Measurements from ENCODE around the gene VPREB3. TPM values are rescaled to one million over a fixed set of nuclear protein-coding genes. Genes with fewer than 3 reads are reported as not detected.

VPREB3 gene
- total RNA-seq, 1 experiment from 2014 or later, result not detected

DNA sequence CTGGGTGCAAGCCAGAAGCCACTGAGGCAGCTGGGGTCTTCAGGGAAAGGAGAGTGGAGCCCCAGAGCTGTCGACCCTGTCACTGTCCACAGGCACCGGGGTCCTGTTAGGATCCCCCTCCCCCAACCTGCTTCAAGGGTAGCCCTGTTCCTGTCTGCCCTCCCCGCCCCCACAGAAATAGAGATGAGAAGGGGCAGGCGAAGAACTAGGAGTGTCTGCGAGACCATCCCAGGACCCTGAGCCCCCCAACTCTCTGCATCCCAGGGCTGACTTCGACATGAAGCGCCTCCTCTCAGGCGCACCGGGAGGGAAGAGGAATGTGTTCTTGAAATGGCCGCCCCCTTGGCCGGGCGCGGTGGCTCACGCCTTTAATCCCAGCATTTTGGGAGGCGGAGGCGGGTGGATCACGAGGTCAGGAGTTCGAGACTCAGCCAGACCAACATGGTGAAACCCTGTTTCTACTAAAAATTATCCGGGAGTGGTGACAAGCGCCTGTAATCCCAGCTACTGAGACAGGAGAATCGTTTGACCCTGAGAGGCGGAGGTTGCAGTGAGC lies 2.7 kb downstream of the VPREB3 start:
- no peaks in the 10 kb centered on the region for H3K27me3 ChIP-seq (ENCODE audit: control insufficient read depth, insufficient read depth, low read length)
- DNase-seq (ENCODE audit: low read depth, low spot score) (no peak), ATAC-seq (peak; percentile 55)
- POLR2A ChIA-PET, result no interaction called here
- peaks cover 6% of the 10 kb centered on the region for H3K4me1 ChIP-seq (ENCODE audit: control insufficient read depth, insufficient read depth, low read length)
- TF ChIP-seq SIN3A (IDR thresholded peaks at IDR 0.05; ENCODE audit: borderline replicate concordance, insufficient read depth, low read depth, low read length) (no peak), POLR2AphosphoS5 (IDR thresholded peaks at IDR 0.05; ENCODE audit: low read depth, low read length) (no peak)
- TF ChIP-seq, protein P1, sequence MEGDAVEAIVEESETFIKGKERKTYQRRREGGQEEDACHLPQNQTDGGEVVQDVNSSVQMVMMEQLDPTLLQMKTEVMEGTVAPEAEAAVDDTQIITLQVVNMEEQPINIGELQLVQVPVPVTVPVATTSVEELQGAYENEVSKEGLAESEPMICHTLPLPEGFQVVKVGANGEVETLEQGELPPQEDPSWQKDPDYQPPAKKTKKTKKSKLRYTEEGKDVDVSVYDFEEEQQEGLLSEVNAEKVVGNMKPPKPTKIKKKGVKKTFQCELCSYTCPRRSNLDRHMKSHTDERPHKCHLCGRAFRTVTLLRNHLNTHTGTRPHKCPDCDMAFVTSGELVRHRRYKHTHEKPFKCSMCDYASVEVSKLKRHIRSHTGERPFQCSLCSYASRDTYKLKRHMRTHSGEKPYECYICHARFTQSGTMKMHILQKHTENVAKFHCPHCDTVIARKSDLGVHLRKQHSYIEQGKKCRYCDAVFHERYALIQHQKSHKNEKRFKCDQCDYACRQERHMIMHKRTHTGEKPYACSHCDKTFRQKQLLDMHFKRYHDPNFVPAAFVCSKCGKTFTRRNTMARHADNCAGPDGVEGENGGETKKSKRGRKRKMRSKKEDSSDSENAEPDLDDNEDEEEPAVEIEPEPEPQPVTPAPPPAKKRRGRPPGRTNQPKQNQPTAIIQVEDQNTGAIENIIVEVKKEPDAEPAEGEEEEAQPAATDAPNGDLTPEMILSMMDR (IDR thresholded peaks at IDR 0.05), result no peak
- no peaks in the 10 kb centered on the region for H3K9me3 ChIP-seq (ENCODE audit: control insufficient read depth, insufficient read depth, low read depth, low read length)
- H3K36me3 ChIP-seq (ENCODE audit: control insufficient read depth, insufficient read depth, low read length), result peaks cover 7% of the 10 kb centered on the region; the same call in 1 of the 2 replicates
- intact Hi-C loops (cut with micrococcal nuclease; ENCODE audit: unreplicated experiment) (no loop called here), in situ Hi-C loops (cut with HindIII; ENCODE audit: low pct_unique_long_range_greater_than_20kb, low sequenced_read_pairs) (no loop called here)
- H3K4me3 ChIP-seq (ENCODE audit: low read depth in 2 of 2, low read length in 2 of 2), result peak overlapping the region; percentile 61 to 69
- peak overlapping the region; percentile 82 for H3K27ac ChIP-seq (ENCODE audit: low read length)
- no TSS peak for BruUV-seq (replicated peaks)
- CTCF ChIA-PET, result no interaction called here

DNA sequence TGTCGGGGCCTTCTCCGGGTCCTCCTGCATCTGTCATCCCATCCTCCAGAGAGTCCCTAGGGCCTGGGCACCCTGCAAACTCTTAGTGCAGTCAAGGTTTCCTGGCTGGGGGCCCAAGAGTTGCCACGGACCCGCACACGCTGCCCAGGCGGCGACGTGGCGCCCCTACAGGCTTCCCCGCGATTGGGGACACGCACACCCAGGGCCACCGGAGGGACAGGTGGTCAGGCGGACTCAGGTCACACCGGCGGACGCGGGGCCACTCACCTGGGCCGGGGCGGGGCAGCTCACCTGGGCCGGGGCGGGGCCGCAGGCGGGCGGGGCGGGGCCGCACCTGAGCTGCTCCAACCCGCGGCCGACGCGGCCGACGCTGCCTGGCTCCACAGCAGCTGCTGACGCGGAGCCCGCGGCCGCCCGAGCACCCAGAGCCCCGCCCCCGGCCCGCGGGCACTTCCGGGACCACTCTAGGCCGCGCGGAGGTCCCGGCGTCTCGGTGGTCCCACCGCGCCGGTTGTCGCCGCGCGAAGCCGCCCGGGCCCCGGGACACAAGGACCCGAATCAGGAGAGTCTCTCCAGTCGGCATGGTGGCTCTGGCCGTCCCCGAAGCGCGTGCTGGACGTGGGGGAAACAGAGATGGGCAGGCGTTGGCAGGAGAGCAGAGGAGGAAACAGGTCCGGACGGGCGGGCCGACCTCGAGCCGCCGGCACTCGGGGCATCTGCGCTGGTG lies 3.3 kb downstream of the VPREB3 start, which contains the start of gene ZNF70:
ZNF70 (minus strand) TSS at position 399 of the 727 bp plus-strand sequence. CDS start 5,972 bp downstream, outside the sequence.
- no TSS peak for BruUV-seq (replicated peaks)
- ATAC-seq, result peak; percentile 99
- Histone ChIP-seq H3K36me3 (ENCODE audit: control insufficient read depth, insufficient read depth, low read length) (peaks cover 7% of the 10 kb centered on the region; the same call in 1 of the 2 replicates), H3K27ac (ENCODE audit: low read length) (peak within 1 kb of the TSS; percentile 82), H3K4me1 (ENCODE audit: control insufficient read depth, insufficient read depth, low read length) (peaks cover 6% of the 10 kb centered on the region), H3K4me3 (ENCODE audit: low read depth in 2 of 2, low read length in 2 of 2) (peak within 1 kb of the TSS; percentile 69 to 73), H3K9me3 (ENCODE audit: control insufficient read depth, insufficient read depth, low read depth, low read length) (no peaks in the 10 kb centered on the region), H3K27me3 (ENCODE audit: control insufficient read depth, insufficient read depth, low read length) (no peaks in the 10 kb centered on the region)
- in situ Hi-C loops (cut with HindIII; ENCODE audit: low pct_unique_long_range_greater_than_20kb, low sequenced_read_pairs), result no loop called here
- ChIA-PET CTCF (no interaction called here), POLR2A (no interaction called here)
- DNase-seq (ENCODE audit: low read depth, low spot score), result no peak
- TF ChIP-seq, protein P1 (IDR thresholded peaks at IDR 0.05), result no peak; the same call in 1 of the 2 replicates
- TF ChIP-seq, protein P2, sequence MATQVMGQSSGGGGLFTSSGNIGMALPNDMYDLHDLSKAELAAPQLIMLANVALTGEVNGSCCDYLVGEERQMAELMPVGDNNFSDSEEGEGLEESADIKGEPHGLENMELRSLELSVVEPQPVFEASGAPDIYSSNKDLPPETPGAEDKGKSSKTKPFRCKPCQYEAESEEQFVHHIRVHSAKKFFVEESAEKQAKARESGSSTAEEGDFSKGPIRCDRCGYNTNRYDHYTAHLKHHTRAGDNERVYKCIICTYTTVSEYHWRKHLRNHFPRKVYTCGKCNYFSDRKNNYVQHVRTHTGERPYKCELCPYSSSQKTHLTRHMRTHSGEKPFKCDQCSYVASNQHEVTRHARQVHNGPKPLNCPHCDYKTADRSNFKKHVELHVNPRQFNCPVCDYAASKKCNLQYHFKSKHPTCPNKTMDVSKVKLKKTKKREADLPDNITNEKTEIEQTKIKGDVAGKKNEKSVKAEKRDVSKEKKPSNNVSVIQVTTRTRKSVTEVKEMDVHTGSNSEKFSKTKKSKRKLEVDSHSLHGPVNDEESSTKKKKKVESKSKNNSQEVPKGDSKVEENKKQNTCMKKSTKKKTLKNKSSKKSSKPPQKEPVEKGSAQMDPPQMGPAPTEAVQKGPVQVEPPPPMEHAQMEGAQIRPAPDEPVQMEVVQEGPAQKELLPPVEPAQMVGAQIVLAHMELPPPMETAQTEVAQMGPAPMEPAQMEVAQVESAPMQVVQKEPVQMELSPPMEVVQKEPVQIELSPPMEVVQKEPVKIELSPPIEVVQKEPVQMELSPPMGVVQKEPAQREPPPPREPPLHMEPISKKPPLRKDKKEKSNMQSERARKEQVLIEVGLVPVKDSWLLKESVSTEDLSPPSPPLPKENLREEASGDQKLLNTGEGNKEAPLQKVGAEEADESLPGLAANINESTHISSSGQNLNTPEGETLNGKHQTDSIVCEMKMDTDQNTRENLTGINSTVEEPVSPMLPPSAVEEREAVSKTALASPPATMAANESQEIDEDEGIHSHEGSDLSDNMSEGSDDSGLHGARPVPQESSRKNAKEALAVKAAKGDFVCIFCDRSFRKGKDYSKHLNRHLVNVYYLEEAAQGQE (IDR thresholded peaks at IDR 0.05; ENCODE audit: insufficient read depth in 1 of 2, low read depth in 2 of 2, low read length in 1 of 2), result no peak
- no peak for TF ChIP-seq POLR2AphosphoS5 (IDR thresholded peaks at IDR 0.05; ENCODE audit: low read depth, low read length)
- no peak for TF ChIP-seq SIN3A (IDR thresholded peaks at IDR 0.05; ENCODE audit: borderline replicate concordance, insufficient read depth, low read depth, low read length)
- TF ChIP-seq TCF7L2 (IDR thresholded peaks at IDR 0.05; ENCODE audit: low read depth, low read length), result no peak
- intact Hi-C loops (cut with micrococcal nuclease; ENCODE audit: unreplicated experiment), result no loop called here

Measured in Panc1 (cell line).